ENCODE measurements around the gene MGME1. TPM values are rescaled to one million over a fixed set of nuclear protein-coding genes. Genes with fewer than 3 reads are reported as not detected.

Gene MGME1
- total RNA-seq, 1 donor from 2014 or later = 4.8 TPM

- TF ChIP-seq CTCF (IDR thresholded peaks at IDR 0.05; ENCODE audit: partially characterized antibody, unreplicated experiment) = no peak
- Mint-ChIP-seq H3K9me3 (ENCODE audit: unreplicated experiment) (peaks cover 4% of the 10 kb centered on the region), H3K36me3 (ENCODE audit: unreplicated experiment) (no peaks in the 10 kb centered on the region)
Measured at GRCh38 chr20:17944854-17945474, 23.9 kb upstream of the MGME1 start.

GRCh38 chr20:17946040-17946439 is 22.8 kb upstream of the MGME1 start:
- Mint-ChIP-seq H3K9me3 (ENCODE audit: unreplicated experiment) (peaks cover 2% of the 10 kb centered on the region), H3K4me1 (ENCODE audit: low read depth, unreplicated experiment) (no peaks in the 10 kb centered on the region), H3K4me3 (ENCODE audit: unreplicated experiment) (no peak overlapping the region), H3K27ac (ENCODE audit: unreplicated experiment) (no peak overlapping the region), H3K36me3 (ENCODE audit: unreplicated experiment) (no peaks in the 10 kb centered on the region), H3K27me3 (ENCODE audit: unreplicated experiment) (no peaks in the 10 kb centered on the region)
- DNase-seq = no peak
- no peak for TF ChIP-seq CTCF (IDR thresholded peaks at IDR 0.05; ENCODE audit: partially characterized antibody, unreplicated experiment)

More at GRCh38 chr20:17944854-17945474, 23.9 kb upstream of the MGME1 start:
- Mint-ChIP-seq H3K27ac (ENCODE audit: unreplicated experiment) (no peak overlapping the region), H3K27me3 (ENCODE audit: unreplicated experiment) (peaks cover 3% of the 10 kb centered on the region), H3K4me1 (ENCODE audit: low read depth, unreplicated experiment) (no peaks in the 10 kb centered on the region), H3K4me3 (ENCODE audit: unreplicated experiment) (no peak overlapping the region)
- DNase-seq = no peak

- no peak for TF ChIP-seq CTCF (IDR thresholded peaks at IDR 0.05; ENCODE audit: partially characterized antibody, unreplicated experiment)
- Mint-ChIP-seq H3K27ac (ENCODE audit: unreplicated experiment) (no peak overlapping the region), H3K4me3 (ENCODE audit: unreplicated experiment) (no peak overlapping the region), H3K36me3 (ENCODE audit: unreplicated experiment) (no peaks in the 10 kb centered on the region), H3K4me1 (ENCODE audit: low read depth, unreplicated experiment) (no peaks in the 10 kb centered on the region), H3K27me3 (ENCODE audit: unreplicated experiment) (no peaks in the 10 kb centered on the region), H3K9me3 (ENCODE audit: unreplicated experiment) (peaks cover 2% of the 10 kb centered on the region)
- DNase-seq = no peak
Measured at GRCh38 chr20:17946572-17947473, 22.0 kb upstream of the MGME1 start.

- Mint-ChIP-seq H3K27ac (ENCODE audit: unreplicated experiment) (no peak overlapping the region), H3K27me3 (ENCODE audit: unreplicated experiment) (no peaks in the 10 kb centered on the region), H3K9me3 (ENCODE audit: unreplicated experiment) (peaks cover 2% of the 10 kb centered on the region), H3K36me3 (ENCODE audit: unreplicated experiment) (no peaks in the 10 kb centered on the region), H3K4me1 (ENCODE audit: low read depth, unreplicated experiment) (no peaks in the 10 kb centered on the region), H3K4me3 (ENCODE audit: unreplicated experiment) (no peak overlapping the region)
- DNase-seq = no peak
- TF ChIP-seq CTCF (IDR thresholded peaks at IDR 0.05; ENCODE audit: partially characterized antibody, unreplicated experiment) = no peak
Measured at GRCh38 chr20:17947474-17947815, 21.4 kb upstream of the MGME1 start.

- no peaks in the 10 kb centered on the region for H3K36me3 Mint-ChIP-seq (ENCODE audit: unreplicated experiment)
- no peak overlapping the region for H3K27ac Mint-ChIP-seq (ENCODE audit: unreplicated experiment)
- no peaks in the 10 kb centered on the region for H3K4me1 Mint-ChIP-seq (ENCODE audit: low read depth, unreplicated experiment)
- TF ChIP-seq CTCF (IDR thresholded peaks at IDR 0.05; ENCODE audit: partially characterized antibody, unreplicated experiment) = no peak
- peaks cover 2% of the 10 kb centered on the region for H3K9me3 Mint-ChIP-seq (ENCODE audit: unreplicated experiment)
- no peak for DNase-seq
- no peak overlapping the region for H3K4me3 Mint-ChIP-seq (ENCODE audit: unreplicated experiment)
- H3K27me3 Mint-ChIP-seq (ENCODE audit: unreplicated experiment) = no peaks in the 10 kb centered on the region
Measured at GRCh38 chr20:17948442-17948841, 20.4 kb upstream of the MGME1 start.

Data from glutamatergic neuron (in vitro differentiated cells).